NCI-H2196 treated with DMSO at 0.1 percent for 48 hours (cell line): ENCODE measurements around the gene WDR72.

Source experiments
- DNase-seq: peaks from one replicate; lab custom pipeline; 2025; ENCODE audit not compliant: unreplicated experiment; lab: John Stamatoyannopoulos, UW

WDR72 gene

GRCh38 chr15:53536479-53537120 is 222.9 kb downstream of the WDR72 start:
- DNase-seq: no peak

GRCh38 chr15:53535886-53536285 is 223.6 kb downstream of the WDR72 start:
- DNase-seq: no peak

- no peak for DNase-seq
Observed at GRCh38 chr15:53534105-53534839, 225.2 kb downstream of the WDR72 start.

GRCh38 chr15:53530761-53531160 is 228.7 kb downstream of the WDR72 start:
- no peak for DNase-seq

- no peak for DNase-seq
Observed at GRCh38 chr15:53527996-53528395, 231.5 kb downstream of the WDR72 start.

GRCh38 chr15:53525894-53526293 is 233.6 kb downstream of the WDR72 start:
- no peak for DNase-seq

- DNase-seq: no peak
Observed at GRCh38 chr15:53522991-53523390, 236.5 kb downstream of the WDR72 start.

GRCh38 chr15:53520996-53521395 is 238.5 kb downstream of the WDR72 start:
- DNase-seq: no peak

GRCh38 chr15:53513431-53513830 is 246.0 kb downstream of the WDR72 start:
- no peak for DNase-seq

GRCh38 chr15:53512029-53512428 is 247.4 kb downstream of the WDR72 start:
- DNase-seq: no peak

- no peak for DNase-seq
Observed at GRCh38 chr15:53511175-53511574, 248.3 kb downstream of the WDR72 start.

- no peak for DNase-seq
Observed at GRCh38 chr15:53506370-53506769, 253.1 kb downstream of the WDR72 start.

GRCh38 chr15:53498996-53499395 is 260.5 kb downstream of the WDR72 start:
- DNase-seq: no peak

- no peak for DNase-seq
Observed at GRCh38 chr15:53490341-53490740, 269.1 kb downstream of the WDR72 start.

GRCh38 chr15:53482055-53482454 is 277.4 kb downstream of the WDR72 start:
- no peak for DNase-seq

GRCh38 chr15:53477981-53478766 is 281.3 kb downstream of the WDR72 start:
- no peak for DNase-seq

- DNase-seq: no peak
Observed at GRCh38 chr15:53473886-53474285, 285.6 kb downstream of the WDR72 start.

GRCh38 chr15:53473435-53473834 is 286.0 kb downstream of the WDR72 start:
- DNase-seq: no peak

GRCh38 chr15:53472883-53473282 is 286.6 kb downstream of the WDR72 start:
- DNase-seq: no peak

- DNase-seq: no peak
Observed at GRCh38 chr15:53472210-53472609, 287.3 kb downstream of the WDR72 start.

GRCh38 chr15:53470743-53471142 is 288.7 kb downstream of the WDR72 start:
- DNase-seq: no peak

- no peak for DNase-seq
Observed at GRCh38 chr15:53469422-53469821, 290.0 kb downstream of the WDR72 start.
